GM18868 (cell line): ENCODE data around the gene HACD4.
A peak's percentile ranks its signal among the peaks of the same experiment; 100 is the strongest.
"Not testable (repeated sequence)": the region's sequence is repeated elsewhere in the genome, so short reads cannot be mapped to it uniquely, and the experiment has no call there.

Experiments
- ATAC-seq: cut with Tn5 transposase; IDR thresholded peaks from one replicate; pipeline ENCODE4 v1.9.1; 2021; ENCODE audit warnings: mild to moderate bottlenecking, moderate library complexity; ENCODE audit not compliant: unreplicated experiment

HACD4 gene

DNA sequence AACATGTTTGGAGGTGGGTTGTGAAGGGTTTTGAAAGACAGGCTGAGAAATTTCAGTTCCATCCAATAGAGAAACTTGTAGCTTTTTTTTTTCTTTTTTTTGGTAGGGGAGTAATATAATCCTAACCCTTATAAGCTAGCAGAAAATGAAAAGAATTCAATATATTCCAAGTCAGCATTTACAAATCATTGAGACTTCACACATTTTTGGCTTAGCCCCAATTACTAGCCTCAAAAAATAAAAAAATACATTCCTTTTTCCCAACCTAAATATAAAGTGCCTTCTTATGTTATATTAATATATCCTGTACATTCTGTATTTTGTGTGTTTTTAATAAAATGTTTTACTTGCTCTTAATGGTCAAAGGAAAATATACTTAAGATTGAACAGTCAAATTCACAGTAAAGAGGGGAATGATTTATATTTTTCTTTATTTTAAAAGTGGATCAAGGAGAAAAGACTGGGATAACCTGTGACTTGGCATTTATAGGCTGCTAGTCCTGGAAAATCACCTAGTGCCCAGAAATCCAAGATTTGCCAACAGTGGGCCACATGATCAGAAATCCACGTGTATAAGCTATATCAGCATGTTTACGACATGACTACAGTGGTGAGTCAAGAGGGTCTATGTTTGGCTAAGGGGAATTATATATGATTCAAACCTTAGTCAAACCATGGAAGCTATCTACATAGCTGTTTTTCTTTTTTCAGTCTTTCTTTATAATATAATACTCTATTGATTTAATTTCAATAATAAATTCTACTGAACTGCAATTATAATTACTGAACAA lies 14.5 kb downstream of the HACD4 start:
- ATAC-seq = no peak

DNA sequence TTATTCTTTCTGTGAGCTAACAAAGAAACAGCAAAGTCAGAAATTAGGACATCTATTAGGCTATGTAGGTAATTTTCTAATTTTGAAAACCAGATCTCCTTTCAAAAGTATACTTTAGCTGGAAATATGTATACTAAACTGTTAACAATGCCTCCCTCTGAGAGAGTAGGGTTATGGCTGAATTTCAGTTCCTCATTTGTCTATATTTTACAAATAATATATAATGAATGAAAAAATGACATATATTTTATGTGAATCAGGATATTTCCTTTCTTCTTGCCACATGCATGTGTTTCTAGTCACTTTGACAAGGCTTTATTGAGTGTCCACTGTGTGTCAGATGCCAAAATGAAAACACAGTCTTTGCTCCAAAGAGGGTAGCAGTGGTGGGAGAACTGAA lies 15.4 kb downstream of the HACD4 start:
- ATAC-seq = no peak

DNA sequence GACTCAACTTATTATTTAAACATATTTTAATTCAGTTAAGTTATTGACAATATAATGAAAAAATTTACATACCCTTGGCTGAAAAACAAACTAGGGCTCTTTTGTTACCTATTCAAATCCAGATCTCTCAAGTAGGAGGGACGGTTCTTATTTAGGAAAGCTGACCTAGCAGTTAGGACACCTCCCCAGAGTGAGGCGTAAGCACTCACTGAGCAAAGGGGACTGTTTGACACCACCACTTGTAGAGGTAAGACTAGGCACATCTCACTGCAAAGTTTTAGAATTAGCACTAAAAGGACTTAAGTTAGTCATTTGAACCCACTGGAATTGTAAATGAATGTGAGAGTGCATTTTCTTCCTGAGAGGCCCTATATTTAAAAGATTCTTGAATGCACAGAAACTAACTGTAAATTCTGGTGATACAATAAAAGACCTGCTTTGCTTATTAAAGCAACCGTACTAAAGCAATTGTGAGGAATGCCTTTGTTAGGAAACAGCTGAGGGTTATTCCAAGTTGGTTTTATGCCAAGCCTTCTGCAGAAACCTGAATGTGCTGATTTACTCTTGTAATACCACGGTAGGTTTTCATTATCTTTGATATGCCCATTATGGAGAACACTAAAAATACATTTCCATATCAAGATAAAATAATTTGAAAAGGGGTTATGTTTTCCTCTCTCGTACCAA lies 16.2 kb downstream of the HACD4 start:
- no peak for ATAC-seq

DNA sequence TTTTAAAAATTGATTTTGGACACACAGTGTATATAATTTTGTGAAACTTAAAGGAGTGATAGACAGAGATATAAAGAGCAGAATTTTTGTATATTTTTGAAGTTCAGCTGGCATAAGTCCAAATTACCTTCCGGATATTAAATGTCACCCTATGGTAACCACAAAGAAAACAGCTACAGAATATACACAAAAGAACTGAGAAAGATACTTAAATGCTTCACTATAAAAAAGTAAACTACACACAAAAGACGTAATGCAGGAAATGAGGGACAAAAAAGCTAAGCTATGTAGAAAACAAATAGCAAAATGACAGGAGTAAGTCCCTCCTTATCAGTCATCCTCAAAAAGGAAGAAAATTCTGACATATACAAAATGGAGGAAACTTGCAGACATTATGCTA lies 29.4 kb downstream of the HACD4 start:
- ATAC-seq = no peak

DNA sequence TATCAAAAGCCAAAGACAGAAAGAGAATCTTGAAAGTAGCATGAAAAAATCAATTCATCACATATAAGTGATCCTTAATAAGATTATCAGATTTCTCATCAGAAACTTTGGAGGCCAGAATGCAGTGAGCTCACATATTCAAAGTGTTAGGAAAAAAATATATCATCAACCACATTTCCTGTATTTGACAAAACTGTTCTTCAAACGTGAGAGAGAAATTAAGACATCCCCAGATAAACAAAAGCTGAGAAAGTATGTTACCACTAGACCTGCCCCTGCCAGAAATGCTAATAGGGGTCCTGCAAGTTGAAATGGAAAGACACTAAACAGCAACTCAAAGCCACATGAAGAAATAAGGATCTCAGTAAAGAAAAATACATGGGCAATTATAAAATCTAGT lies 29.9 kb downstream of the HACD4 start:
- ATAC-seq = no peak

DNA sequence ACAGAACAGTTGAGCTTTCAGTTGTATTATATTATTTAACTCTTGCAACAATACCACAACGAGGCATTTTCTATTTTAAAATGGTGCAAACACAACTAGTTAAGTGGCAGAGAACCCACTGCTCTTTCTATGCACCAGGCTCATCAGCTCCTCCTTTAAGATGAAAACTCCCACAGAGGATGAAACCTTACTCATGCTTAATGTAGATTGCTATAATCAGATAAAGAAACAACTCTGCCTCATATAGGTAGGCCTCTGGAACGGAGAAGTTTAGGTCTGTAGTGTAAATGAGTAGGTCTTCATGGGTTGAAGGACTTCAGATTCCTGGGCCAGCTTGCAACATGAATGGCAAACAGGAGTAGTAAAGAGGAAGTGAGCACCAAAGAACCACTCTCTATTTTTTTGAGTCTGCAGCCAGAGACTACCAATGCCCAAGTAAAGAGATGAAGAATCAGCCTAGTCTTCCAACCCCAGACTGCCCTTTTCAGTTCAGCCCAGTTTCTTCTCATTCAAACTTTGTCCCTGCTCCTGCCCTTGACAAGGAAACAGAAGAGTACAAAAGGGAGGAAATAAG lies 33.9 kb downstream of the HACD4 start:
- peak; percentile 92 for ATAC-seq

DNA sequence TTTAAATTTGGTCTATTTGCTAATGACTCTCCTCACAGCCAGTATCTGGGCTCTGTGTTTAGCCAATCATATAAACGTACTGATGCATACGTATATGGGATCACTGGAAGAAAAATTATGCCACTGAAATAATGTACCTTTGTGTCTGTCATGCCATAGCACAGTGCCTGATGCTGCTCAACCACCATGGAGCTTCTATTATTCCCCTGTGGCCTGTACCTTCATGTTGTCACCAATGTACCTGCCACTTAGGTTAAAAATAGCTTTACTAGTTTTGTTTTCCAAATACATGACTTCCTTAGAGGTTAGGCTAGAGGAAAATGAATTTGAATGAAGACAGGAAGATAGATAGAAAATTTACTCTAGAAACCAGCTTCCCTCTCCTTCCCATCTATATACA lies 34.6 kb downstream of the HACD4 start:
- peak; percentile 51 for ATAC-seq

DNA sequence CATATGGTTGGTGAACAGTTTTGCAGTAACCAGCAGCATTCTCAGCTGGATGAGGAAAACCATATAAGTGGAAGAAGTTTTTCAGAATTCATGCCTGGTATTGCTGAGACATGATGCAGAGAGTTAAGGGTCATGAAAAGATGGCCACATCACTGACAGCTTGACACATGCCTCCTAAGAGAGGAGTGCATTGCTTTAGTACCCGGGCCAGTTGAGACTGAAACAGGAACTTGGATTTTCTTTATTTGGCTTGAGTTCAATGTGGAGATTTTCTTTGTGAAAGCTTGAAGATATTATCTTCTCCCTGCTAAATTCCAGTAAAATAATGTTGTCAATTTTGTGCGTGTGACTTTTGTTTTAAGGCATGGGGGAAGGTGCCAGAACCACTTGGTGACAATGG lies 35.8 kb downstream of the HACD4 start:
- no peak for ATAC-seq

DNA sequence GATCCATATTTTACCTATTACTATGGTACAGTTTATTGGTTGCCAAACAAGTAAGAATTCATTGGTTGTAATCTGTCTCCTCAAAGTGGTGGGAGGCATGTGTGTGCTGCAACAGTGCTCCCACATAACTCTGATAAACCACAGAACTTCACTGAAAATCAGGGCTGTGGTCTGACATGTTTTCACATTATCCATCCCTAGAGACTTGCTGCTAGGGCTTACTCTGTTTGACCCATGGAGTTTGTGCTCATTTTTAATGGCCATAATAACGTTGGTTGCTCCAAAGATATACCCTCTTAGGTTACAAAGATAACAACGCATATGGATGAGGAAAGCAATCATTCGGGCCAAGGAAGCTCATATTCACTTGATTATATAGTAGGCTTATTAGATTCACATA lies 37.0 kb downstream of the HACD4 start:
- ATAC-seq = no peak

DNA sequence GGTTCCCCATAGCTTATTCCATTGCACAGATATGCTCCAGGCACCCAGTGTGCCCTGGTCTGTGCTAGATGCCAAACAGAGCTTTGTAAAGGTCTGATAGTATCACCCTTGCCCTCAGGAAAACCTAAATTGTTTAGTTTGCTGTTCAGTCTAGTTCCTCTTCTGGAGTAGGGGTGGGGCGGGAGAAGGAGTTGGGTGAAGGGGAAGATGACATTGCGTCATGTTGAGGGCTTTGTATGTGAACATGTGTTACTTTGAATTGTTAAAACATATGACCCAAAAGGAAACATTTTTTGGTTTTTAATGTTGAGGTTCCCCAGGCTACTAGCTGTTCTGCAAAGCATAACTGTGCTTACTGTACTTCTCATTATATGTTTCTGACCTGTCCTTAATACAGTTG lies 40.6 kb downstream of the HACD4 start:
- no peak for ATAC-seq

DNA sequence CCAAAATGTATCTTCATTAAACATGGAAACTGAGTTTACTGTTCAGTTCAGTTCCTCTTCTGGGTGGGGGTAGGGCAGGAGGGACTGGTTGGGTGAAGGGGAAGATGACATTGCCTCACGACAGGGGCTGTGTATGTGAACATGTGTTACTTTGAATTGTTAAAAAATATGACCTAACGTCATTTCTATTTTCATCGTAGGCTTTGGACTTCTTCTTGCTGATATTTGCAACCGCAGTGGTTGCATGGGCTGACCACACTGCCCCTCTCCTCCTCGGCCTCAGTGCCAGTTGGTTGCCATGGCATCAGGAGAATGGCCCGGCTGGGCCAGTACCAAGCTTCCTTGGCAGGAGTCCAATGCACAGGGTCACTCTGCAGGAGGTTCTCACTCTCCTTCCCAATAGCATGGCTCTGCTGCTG lies 41.5 kb downstream of the HACD4 start:
- ATAC-seq = no peak

DNA sequence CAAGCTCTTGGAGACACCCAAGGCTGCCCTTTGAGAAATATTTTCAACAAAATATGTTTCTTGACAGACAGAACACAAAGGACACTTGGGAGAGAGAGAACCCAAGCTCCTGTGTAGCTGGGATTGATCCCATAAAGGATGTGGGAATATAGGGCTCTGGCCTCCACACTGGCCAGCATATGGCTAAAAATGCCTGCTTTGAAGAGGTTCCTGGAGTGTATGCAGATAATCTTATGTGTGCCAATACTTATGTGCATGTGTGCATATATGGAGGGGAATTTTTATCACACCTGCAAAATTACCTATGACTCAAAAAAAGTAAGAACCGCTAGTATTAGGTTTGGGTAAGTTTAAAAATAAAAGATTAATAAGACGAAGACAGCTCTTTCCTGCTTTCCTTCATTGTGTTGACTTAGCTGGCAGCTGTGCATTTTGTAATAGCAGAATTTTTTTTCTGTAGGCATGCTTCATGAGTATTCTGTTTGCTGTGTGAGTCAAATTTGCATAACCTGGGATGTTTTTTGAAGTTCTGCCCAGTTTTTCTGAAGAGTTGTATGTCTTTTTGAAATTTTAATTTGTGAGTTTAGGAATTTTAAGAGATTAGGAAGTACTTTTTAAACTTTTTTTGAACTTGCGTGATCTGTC lies 42.6 kb downstream of the HACD4 start:
- ATAC-seq = peak; percentile 74

DNA sequence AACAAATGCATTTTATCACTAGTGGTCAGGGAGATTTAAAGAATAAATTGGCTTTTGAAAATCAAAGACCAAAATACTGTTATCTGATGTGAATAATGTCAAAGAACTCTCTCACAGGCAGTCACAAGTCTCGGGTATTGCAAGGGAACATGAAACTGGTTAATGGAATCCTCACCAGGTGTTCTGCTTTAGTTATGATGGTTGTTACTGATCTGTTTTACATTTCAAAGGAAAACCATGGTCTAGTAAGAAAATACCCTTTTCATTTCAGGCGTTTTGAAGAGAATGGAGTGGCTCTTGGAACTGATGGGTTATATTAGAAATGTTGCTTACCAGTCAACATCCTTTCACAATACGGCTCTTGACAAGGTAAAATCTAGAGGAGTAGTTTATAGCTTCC lies 43.4 kb downstream of the HACD4 start:
- peak; percentile 46 for ATAC-seq

DNA sequence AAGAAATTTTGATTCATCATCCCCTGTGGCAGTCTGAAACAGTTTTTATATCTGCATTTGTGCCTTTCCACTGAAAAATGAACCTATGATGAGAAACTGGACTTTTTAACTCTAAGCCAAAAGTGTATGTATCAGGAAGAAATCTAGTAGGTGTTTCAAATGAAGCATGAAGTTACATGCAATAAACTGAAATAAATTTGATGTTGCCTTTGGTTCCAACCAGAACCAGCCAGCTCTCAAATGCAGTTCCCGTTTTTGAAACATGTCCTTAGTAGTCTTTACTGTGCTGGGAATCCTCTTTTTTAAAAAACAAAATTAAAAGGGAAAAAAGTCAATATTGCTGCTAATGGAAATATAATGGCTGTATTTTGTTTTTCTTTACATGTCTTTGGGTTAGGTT lies 43.9 kb downstream of the HACD4 start:
- no peak for ATAC-seq

DNA sequence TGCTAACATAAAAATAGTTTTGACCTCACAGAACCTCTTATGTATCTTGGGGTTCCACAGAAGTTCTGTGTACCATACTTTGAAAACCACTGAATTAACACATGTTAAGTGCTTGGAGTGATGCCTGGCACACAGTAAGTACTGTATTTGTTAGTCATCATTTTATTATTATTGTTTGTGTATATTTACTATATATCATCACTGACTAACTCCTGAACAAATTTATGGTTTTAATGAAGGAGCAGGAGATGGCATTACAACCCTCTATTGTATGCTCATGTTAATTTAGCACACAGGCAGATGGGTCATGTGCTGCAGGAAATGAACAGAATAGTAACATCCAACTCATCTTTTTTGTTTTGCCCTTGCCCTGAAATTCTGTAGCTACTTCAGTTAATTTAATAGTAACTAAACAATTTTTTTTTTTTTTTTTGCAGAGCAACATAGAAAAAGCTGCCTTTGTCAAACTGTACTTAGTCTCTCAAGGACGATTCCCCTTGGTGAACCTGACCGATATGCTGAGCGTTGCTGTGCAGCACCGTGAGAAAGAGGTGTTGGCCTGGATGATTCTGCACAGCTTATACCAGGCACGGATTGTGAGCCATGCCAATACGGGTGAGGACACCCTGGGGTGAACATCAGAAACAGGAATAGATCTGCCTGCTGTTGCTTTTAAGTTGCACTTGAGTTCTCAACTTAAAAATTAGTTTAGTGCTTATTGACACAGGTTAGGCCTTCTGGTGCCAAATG lies 45.4 kb downstream of the HACD4 start:
- ATAC-seq = no peak

DNA sequence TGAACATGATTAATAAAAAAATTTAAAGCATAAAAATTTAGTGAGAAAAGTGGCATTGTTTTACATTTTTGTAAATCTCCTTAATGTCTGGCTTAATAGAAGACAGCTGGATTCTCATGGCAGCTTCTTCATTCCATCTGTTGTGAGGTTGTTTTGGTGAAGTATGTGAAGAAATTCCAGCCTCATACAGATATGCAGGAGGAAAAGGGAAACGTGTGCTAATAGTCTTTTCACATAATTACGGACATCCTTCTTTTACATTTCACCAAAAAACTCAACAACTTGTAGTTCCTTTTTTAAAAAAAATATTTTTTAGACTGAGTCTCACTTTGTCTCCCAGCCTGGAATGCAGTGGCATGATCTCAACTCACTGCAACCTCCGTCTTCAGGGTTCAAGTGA lies 46.9 kb downstream of the HACD4 start:
- ATAC-seq = no peak

DNA sequence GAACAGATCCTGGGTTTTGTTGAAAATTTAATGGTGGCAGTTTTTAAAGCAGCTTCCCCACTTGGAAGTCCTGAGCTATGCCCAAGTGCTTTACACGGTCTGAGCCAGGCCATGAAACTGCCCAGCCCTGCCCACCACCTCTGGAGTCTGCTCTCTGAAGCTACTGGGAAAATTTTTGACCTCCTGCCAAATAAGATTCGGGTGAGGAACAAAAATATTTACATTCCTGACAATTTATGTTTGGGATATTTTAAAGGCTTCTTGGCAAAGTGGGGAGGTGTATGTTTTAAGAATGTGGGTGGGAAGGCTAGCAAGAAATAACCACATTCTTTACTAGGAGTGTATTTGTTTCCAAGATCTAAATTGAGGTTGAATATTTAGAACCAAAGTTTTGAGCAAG lies 50.0 kb downstream of the HACD4 start:
- ATAC-seq = no peak

DNA sequence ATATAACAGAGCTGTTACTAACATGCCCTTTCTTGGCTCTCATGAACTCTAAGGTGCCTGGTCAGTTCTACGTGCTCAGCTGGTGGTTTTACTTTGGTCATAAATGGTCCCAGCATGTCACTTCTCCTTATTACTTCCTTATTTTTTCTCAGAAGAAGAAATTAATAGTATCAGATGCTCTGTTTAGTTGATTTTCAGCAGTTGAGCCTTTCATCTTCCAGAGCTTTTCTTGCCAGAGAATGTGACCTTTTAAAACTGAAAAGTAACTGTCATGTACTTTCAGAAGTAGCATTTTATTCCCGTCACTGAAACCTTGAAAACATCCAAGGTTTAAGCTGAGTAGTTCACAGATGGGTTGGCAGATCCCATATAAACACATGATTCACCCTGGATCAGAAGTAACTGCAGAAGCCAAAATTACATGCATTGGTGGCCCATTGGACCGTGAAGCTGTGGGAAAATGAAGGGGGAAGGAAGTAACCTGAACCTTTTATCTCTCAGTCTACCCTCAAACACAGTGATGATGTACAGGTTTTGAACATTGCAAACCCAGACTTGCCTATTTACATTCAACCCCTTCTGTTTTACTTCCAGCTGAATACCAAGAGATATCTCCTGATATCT lies 50.5 kb downstream of the HACD4 start:
- ATAC-seq = peak; percentile 82

DNA sequence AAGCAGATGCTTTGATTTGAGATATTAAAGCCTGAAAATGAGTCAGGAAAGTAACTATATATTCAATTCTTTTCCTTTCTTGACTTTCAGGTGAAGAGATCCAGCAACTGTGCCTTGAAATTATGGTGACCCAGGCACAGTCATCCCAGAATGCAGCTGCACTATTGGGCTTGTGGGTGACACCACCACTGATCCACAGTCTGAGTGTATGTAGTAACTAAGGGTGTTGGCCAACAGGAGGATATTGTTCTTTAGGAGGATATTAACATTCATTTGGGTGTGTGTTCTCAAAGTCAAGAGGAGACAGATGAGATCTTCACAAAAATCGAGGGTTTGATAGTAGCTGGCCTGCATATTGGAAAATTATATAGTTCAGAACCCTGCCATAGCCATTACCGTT lies 53.2 kb downstream of the HACD4 start:
- no peak for ATAC-seq

DNA sequence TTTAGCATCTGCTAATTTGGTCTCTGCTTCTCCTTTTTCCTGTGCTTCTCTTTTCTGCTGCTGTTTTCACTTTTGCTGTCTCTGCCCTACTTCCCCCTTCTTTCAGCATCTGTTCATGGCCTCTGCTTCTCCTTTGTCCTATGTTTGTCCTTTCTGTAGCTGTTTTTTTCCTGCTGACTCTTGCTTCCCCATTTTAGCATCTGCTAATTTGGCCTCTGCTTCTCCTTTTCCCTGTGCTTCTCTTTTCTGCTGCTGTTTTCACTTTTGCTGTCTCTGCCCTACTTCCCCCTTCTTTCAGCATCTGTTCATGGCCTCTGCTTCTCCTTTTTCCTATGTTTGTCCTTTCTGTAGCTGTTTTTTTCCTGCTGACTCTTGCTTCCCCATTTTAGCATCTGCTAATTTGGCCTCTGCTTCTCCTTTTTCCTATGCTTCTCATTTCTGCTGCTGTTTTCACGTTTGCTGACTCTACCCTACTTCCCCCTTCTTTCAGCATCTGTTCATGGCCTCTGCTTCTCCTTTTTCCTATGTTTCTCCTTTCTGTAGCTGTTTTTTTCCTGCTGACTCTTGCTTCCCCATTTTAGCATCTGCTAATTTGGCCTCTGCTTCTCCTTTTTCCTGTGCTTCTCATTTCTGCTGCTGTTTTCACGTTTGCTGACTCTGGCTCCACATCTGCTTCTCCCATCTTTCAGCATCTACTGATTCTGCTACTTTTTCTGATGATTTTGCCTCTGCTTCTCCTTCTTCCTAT lies 57.1 kb downstream of the HACD4 start:
- ATAC-seq = not testable (repeated sequence)
